Measurements from ENCODE around the gene TUB.

GRCh38 chr11:8093931-8094575 is 13.0 kb downstream of the TUB start:
- TF ChIP-seq GTF2F1 (IDR thresholded peaks at IDR 0.05; ENCODE audit: borderline replicate concordance, low read depth, low read length) (no peak), HDAC2 (IDR thresholded peaks at IDR 0.05; ENCODE audit: borderline replicate concordance in 1 of 2, low read depth in 2 of 2, low read length in 2 of 2) (no peak), CTCF (IDR thresholded peaks at IDR 0.05; ENCODE audit: control extremely low read depth in 1 of 3, insufficient read depth in 1 of 3, low read depth in 1 of 3, low read length in 3 of 3) (no peak), POLR2A (IDR thresholded peaks at IDR 0.05; ENCODE audit: control extremely low read depth in 1 of 2, low read depth in 2 of 2, low read length in 2 of 2) (no peak), EGR1 (IDR thresholded peaks at IDR 0.05; ENCODE audit: borderline replicate concordance, low read depth, low read length) (no peak), CHD2 (IDR thresholded peaks at IDR 0.05; ENCODE audit: low read length) (no peak), EZH2 (IDR thresholded peaks at IDR 0.05; ENCODE audit: low read depth, low read length, severe bottlenecking) (no peak), NANOG (IDR thresholded peaks at IDR 0.05; ENCODE audit: insufficient read depth, low read depth, low read length, poor library complexity, severe bottlenecking) (no peak), EP300 (IDR thresholded peaks at IDR 0.05; ENCODE audit: borderline replicate concordance in 1 of 2, low read depth in 2 of 2, low read length in 2 of 2) (no peak), TCF12 (IDR thresholded peaks at IDR 0.05; ENCODE audit: low read depth, low read length) (no peak)
